Midbrain (tissue), 1 donor: ENCODE measurements around the gene FBXL16.
"Not testable (repeated sequence)": the region's sequence is repeated elsewhere in the genome, so short reads cannot be mapped to it uniquely, and the experiment has no call there.

Experiments used
- DNase-seq: peaks from one replicate; lab custom pipeline; 2025; lab: John Stamatoyannopoulos, UW

FBXL16 gene

DNA sequence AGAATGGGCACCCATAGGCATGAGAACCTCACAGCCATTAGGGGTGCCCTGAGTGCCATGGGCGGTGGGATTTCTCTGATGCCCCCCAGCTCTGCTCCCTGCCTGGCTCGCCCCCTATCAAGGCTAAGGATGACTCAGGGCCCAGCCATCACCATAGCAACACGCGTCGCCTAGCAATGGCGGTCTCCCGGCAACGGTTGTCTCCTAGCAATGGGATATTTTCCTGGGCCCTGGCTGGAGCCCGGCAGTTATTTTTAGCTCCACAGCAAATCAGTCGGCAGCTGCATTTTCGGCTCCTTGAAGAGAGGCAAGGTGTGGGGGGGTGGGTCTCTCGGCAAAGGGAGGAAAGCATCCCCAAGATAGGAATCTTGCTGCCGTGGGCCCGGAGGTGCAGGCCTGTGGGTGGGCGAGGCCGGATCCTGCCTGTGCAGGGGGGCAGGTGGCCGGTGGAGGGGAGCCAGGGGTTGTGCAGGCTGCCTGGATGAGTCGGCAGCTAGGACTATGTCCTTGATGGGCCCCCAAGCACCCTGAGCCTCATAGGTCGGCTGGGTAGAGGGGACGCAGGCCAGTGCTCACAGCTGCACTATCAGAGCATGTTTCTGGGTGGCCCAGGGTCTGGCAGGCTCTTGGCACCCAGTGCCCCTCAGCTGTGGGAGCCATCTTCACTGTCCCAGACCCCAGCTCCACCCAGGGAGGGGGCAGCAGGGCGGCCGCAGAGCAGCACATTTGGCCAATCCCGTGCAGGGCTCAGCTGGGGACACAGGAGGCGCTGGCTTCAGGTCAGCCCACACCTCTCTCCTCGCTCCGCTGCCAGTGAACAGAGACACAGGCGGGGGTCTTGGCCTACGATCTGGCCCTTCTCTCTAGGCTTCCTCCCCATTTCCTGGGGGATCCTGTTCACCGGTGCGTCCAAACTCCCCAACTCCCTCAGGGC lies 4.2 kb upstream of the FBXL16 start:
- peak; percentile 84 for DNase-seq

DNA sequence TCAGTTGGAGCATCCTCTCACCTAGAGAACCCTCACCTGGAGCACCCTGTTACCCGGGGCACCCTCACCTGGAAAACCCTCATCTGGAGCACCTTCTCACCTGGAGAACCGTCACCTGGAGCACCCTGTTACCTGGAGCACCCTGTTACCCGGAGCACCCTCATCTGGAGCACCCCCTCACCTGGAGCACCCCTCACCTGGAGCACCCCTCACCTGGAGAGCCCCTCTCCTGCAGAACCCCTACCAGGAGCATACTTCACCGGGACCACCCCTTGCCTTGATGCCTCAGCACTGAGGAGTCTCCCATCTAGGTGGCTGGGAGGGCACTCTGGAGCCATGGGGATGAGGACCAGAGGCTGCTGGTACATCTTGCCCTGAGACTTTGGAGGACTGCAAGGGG lies 3.4 kb upstream of the FBXL16 start:
- DNase-seq, result no peak

DNA sequence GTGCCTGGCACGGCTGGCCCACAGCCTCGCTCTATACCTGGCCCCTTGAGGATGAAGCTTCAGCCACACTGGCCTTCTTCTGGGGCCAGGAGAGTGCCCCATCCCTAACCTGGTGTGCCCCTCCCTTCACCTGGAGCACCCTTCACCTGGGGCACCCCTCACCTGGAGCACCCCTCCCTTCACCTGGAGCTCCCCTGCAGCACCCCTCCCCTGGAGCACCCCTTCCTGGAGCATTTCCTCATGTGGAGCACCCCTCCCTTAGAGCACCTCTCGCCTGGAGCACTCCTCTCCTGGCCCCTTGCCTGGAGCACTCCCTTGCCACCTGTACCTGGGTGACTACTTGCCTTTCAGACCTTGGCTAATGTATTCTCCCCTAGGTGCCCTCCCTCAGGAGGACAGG lies 2.4 kb upstream of the FBXL16 start:
- DNase-seq, result no peak

DNA sequence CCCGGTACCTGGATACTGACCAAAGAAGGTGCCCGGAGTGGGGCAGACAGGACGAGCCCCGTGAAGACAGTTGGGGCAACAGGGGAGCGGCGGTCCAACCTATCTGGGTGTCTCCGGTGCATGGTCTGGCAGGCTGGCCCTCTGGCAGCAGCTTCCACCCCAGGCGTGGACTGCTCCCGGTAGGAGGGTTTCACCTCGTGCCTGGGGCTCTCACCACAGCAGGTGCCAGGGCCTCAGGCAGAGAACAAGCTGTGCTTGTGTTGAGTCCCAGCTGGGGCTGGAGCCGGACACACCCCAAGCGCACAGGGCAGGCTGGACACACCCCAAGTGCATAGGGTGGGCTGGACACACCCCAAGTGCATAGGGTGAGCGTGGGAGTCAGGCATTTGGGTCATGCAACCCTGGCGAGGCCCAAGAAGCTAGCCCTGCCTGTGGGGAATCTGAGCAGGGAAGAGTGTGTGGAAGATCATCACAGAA lies 1.5 kb upstream of the FBXL16 start:
- DNase-seq, result no peak

- no peak for DNase-seq
Measured at GRCh38 chr16:706189-707061, 824 bp upstream of the FBXL16 start.

DNA sequence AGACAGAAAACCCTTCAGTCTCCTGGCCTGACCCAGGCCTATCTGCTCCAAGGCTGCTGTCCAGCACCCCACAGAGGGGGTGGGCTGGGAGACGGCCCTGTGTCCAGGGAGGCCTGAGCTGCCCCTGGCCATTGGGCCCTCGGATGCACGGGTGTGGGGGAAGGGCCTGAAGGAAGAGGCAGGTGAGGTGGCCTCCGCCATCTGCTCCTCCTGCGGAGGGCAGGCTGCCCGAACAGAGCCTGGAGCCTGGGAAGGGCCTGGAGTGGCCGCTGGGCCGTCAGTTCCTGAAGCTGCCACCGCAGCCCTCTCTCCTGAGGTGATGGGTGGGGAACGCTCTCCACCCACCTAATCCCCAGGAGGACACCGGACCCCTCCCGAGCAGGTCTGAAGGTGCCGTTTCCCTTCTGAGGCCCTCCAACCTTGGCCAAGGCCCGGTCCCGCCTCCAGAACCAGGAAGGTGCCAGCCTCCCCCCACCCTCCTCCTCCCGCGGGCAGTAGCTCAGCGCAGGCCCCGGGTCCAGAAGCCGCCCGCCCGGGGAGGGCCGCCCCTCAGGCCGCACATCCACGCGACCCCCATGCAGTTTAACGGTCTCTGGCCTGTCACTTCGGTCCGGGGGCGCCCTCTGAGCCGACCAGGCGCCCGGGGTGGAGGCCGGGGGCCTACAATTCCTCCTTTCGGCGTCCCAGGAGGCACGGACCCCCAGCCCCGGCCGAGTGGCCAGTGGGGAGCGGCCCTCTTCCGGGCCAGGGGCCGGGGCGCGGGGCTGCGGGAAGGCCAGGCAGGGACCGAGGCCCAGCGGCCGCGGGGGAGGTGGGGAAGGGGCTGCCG lies 835 bp downstream of the FBXL16 start:
- DNase-seq, result no peak

- DNase-seq, result no peak
Measured at GRCh38 chr16:704047-704446, 1.6 kb downstream of the FBXL16 start.

- no peak for DNase-seq
Measured at GRCh38 chr16:703406-703805, 2.2 kb downstream of the FBXL16 start.

- DNase-seq, result no peak
Measured at GRCh38 chr16:702341-702740, 3.3 kb downstream of the FBXL16 start.

DNA sequence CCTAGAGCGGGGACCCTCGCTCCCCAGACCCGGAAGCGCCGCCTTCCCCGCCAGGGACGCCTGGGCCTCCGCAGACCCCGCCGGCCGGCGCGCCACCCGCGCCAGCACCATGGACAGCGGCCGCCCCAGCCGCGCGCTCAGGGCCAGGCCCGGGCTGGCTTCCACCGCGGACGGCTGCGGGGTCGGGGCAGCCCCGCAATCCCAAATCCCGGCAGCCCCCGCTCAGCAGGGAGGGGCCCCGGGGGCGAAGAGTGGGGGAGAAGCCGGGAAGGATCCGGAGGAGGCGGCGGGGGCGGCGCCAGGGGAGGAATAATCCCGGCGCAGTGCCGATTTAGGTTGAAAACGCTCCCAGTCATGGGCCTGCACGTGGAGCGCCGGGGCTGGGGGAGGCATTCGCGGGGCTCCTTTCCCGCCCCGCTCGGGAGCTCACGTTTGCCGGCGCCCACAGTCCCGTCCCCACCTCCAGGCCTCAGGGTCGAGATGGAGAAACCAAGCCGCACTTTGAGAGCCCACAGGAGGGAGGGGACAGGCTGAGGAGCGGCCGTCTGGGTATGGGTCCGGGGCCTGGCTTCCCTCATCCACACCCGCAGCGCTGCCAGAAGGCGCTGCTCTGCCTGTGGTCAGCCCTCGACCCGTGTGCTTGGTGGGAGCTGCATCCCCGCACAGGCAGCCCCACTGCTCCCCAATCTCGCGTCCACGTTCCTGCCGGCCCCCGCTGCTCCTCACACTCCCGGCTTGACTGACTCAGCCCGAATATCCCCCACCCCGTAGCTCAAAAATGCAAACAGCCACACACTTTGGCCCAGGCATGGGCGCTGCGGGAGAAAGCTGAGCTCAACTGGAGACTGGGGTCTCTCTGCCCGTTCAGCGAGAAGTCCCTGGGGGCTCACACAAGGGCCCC lies 4.7 kb downstream of the FBXL16 start:
- DNase-seq, result no peak

- DNase-seq, result no peak
Measured at GRCh38 chr16:698911-699671, 6.5 kb downstream of the FBXL16 start.

DNA sequence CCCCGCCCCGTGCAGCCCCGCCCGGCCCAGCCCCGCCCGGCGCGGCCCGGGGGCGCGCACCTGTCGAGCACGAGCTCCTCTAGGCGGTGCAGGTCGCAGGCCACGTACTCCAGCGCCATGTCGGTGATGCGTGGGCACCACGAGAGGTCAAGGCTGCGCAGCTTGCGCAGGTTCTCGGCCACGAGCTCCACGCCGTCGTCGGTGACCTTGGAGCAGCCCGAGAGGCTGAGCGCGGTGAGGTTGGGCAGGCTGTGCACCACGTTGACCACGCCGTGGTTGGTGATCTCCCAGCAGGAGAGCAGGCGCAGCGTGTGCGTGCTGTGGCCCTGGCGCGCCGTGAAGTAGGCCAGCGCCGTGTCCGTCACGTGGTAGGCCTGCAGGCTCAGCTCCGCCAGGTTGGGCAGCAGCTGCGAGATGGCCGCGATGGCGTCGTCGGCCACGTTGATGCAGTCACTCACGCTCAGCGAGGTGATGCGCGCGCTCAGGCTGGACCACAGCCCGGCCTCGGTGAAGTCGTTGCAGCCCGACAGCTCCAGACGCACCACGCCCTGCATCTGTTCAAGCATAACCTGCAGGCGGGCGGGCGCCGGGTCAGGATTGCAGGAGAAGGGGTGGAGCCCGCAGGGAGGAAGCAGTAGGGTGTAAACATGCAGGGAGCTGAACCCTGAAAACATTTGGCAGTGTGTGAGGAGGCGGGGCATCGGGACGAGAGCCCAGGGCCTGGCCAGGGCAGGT lies 10.1 kb downstream of the FBXL16 start:
- no peak for DNase-seq

DNA sequence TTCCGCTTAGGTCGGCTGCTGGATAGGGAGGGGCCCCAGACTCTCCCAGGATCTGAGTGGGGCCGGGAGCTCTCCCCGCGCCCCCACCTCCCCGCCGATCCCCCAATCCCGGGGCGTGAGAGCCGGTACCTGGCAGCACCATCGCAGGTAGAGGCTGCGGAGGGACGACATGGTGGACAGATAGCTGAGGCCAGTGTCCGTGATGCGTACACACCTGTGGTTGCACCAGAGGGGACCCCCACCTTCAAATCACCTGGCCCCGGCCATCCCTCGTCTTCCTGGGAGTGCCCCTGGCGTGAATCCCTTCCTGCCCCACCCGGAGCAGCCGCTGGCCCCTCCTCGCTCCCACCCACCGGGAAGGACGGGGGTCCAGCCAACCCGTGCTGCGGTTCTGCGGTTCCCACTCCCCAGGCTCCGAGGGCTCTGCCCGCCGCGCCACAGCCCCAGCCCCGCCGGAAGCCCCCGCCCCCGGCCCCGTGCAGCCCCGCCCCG lies 10.7 kb downstream of the FBXL16 start:
- no peak for DNase-seq

DNA sequence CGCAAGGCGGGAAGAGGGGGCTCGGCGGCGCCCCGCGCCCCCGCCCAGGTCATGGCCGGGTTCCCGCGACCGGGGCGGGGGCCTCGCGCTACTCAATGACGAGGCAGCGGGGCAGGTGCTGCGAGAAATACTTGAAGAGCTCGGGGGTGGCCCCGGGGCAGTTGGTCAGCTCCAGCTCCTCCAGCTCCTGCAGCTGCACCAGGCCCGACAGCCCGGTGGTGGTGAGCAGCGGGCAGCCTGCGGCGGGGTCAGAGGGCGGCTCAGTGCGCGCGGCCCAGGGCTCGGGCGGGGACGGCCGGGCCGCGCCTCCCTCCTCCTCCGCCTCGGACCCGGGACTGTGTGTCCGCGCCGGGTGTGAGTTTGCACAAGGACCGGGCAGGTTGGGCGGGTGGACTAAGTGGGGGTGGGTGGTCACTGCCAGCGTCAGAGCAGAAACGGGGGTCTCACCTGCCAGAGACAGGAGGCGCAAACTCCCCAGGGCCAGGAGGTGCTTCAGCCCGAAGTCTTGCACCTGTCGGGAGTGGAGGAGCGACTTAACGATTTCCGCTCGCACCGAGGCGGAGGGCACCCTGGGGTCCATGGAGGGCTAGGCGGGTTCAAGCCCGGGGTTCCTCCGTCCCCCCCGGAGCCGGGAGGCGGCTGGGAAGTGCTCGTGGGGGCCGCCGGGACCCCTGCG lies 11.3 kb downstream of the FBXL16 start:
- DNase-seq, result no peak

DNA sequence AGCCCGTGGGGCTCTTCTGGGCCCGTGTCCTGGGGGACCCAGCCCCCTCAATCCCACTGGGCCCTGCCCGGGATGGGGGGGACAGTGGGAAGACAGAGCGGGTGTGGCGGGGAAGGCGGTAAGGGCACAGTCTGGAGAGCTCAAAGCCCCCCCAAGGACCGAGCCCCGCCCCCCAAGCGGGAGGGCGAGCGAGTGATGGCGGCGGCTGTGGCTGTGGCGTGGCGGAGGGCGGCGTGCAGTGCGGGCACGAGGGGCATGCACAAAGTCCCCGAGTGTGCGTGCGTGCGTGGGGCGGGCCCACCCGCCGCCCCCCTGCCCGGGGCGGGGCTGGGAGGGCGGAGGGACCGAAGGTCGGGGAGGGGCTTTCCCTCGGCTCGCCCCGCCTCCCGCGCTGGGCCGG lies 11.8 kb downstream of the FBXL16 start:
- DNase-seq, result no peak

DNA sequence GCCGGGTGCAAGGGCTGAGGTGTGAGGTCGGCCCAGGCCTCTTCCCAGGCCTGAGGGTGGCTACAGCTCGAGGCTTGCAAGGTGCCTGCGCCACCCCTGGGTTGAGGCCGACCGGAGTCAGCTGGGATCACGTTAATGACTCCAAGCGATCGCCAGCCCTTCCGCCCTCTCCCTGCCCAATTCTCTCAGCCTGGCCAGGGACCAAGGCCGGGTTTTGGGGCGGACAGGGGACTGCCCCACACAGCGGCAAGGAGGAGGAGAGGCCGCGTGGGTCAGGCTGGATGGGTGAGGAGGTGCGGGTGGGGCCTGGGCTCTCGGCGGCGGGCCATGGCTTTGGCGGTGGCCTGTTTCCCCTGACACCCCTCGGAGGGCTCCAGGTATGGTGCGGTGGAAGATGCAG lies 12.2 kb downstream of the FBXL16 start:
- no peak for DNase-seq

DNA sequence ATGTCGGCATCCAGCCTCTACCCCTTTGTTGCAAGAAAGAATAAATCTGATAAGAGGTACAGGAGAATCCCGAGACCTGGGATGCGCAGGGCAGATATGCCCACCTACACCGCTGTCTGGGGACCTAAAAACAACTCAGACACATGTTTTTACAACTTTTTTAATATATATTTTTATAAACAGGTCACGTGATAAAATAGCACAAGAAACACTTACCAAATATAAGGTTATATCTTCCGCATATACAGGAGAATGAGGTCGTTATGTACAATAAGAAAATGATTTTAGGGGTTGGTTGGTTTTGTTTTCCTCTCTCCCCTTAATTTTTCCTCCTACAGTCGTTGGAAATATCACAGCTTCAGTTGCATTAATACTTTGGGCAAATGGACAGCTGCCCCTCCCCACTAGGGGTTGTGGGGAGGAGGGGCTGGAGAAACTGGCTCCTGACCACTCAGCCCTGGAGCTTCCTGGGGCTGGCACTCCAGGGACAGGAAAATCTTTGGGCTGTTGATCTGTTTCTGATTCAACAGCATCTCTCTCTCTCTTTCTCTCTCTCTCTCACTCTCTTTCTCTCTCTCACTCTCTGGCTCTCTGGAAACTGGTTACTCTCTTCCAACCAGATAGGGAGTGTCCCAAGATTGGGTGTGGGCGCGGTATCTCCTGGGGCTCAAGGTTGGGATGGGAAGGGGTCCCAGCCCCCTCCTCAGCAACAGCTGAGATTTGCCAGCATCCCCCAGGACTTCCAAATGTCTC lies 13.1 kb downstream of the FBXL16 start:
- no peak for DNase-seq

- DNase-seq, result not testable (repeated sequence)
Measured at GRCh38 chr16:691242-691641, 14.4 kb downstream of the FBXL16 start.
